Left lung (tissue), 10 donors: ENCODE data around the gene TLE7. TPM values are rescaled to one million over a fixed set of nuclear protein-coding genes. Genes with fewer than 3 reads are reported as not detected.

Experiments used
- ATAC-seq: fragments of 200-7000 bp; cut with Tn5 transposase; one replicate; pipeline ENCODE4 v1.9.1; 2020; ENCODE audit warnings: moderate library complexity
- DNase-seq, 4 donors: peaks; one replicate each; pipeline ENCODE4 v3.0.0-alpha.2; 2013 to 2020
- H3K27ac ChIP-seq, 2 donors: fragments of 200-600 bp; sonication (generic) in 1 of 2; one replicate each; pipeline versions ENCODE4 v1.5.0 to v1.8.0; 2020 to 2021
- H3K27me3 ChIP-seq, 2 donors: fragments of 200-600 bp; sonication (generic) in 1 of 2; one replicate each; pipeline versions ENCODE4 v1.5.0 to v1.8.0; 2020 to 2021
- H3K36me3 ChIP-seq, 2 donors: fragments of 200-600 bp; sonication (generic) in 1 of 2; one replicate each; pipeline versions ENCODE4 v1.5.0 to v1.8.0; 2020 to 2021
- H3K4me1 ChIP-seq, 2 donors: fragments of 200-600 bp; one replicate each; pipeline ENCODE4 v1.8.0; 2021
- H3K4me3 ChIP-seq, 2 donors: fragments of 200-600 bp; sonication (generic) in 1 of 2; one replicate each; pipeline versions ENCODE4 v1.5.0 to v1.8.0; 2020 to 2021; ENCODE audit warnings: mild to moderate bottlenecking in 1 of 2
- H3K9me3 ChIP-seq, 2 donors: fragments of 200-600 bp; sonication (generic) in 1 of 2; one replicate each; pipeline versions ENCODE4 v1.5.0 to v1.8.0; 2020 to 2021
- CTCF ChIP-seq, 2 donors: fragments of 200-600 bp; sonication (generic) in 1 of 2; IDR thresholded peaks; one replicate each; pipeline versions ENCODE4 v1.5.0 to v1.8.0; 2021; ENCODE audit warnings: antibody characterized with exemption in 2 of 2
- intact Hi-C, 2 donors: fragments of 100-400 bp; cut with DNase I; formaldehyde crosslinking; loops; one replicate each; pipeline versions ENCODE4 v1.11.2 to v1.14.2; 2022
- polyA plus RNA-seq, 6 donors: library from polyadenylated mRNA; unstranded; fragments of 120-200 nt; gene quantifications; one replicate each; pipeline ENCODE4 v1.2.1, GENCODE V29; 2013; ENCODE audit not compliant: insufficient read length in 6 of 6
- total RNA-seq, 2 donors: library from RNA; stranded (reverse); fragmentation: NEBNext Ultra II Directional; extraction: Animal tissue kit (Norgen Biotek cat#: 25700); gene quantifications; one replicate each; pipeline ENCODE4 v1.2.1, GENCODE V29; 2021
- donor health status: DM: no; HTN: yes; CAD: no.
- donor health status: DM: no; HTN: no; CAD: no.

Gene TLE7
- total and polyA plus RNA-seq, 8 donors: not detected

- Histone ChIP-seq H3K4me1 (peaks cover 5 to 21% of the 10 kb centered on the region in 2 donors), H3K36me3 (peaks cover 0 to under 1% of the 10 kb centered on the region in 2 donors), H3K27ac (peak within 1 kb of the TSS; percentile 83), H3K4me3 (peak within 1 kb of the TSS; percentile 73 to 93), H3K9me3 (no peaks in the 10 kb centered on the region), H3K27me3 (no peaks in the 10 kb centered on the region)
- peak; percentile 100 for ATAC-seq
- intact Hi-C loops: no loop called here
- DNase-seq: peak; percentile 85 to 98 (median 90)
- TF ChIP-seq CTCF (IDR thresholded peaks at IDR 0.05): no peak
Observed at GRCh38 chr16:71461686-71462648, 20.1 kb upstream of the TLE7 start, which contains the start of gene ZNF23. Gene ZNF23 (minus strand): TSS chr16:71462247. CDS start chr16:71456796, 5,451 bp downstream.

- Histone ChIP-seq H3K36me3 (peaks cover 0 to 10% of the 10 kb centered on the region in 2 donors), H3K4me3 (peak overlapping the region in 1 of 2 donors; percentile 73), H3K4me1 (peaks cover 5 to 21% of the 10 kb centered on the region in 2 donors), H3K27me3 (no peaks in the 10 kb centered on the region), H3K27ac (no peak overlapping the region), H3K9me3 (no peaks in the 10 kb centered on the region)
- no peak for ATAC-seq
- no peak for DNase-seq
- intact Hi-C loops: no loop called here
- TF ChIP-seq CTCF (IDR thresholded peaks at IDR 0.05): no peak
Observed at GRCh38 chr16:71460941-71461340, 19.1 kb upstream of the TLE7 start.

GRCh38 chr16:71460236-71460635 is 18.4 kb upstream of the TLE7 start:
- Histone ChIP-seq H3K27me3 (no peaks in the 10 kb centered on the region), H3K4me1 (peaks cover 5 to 21% of the 10 kb centered on the region in 2 donors), H3K4me3 (no peak overlapping the region), H3K9me3 (no peaks in the 10 kb centered on the region), H3K27ac (no peak overlapping the region), H3K36me3 (peaks cover 0 to 17% of the 10 kb centered on the region in 2 donors)
- TF ChIP-seq CTCF (IDR thresholded peaks at IDR 0.05): no peak
- DNase-seq (no peak), ATAC-seq (no peak)
- intact Hi-C loops: no loop called here

GRCh38 chr16:71459510-71459909 is 17.7 kb upstream of the TLE7 start:
- H3K36me3 ChIP-seq: peaks cover 0 to 25% of the 10 kb centered on the region in 2 donors
- ATAC-seq (no peak), DNase-seq (no peak)
- no peak overlapping the region for H3K27ac ChIP-seq
- peaks cover 5 to 21% of the 10 kb centered on the region in 2 donors for H3K4me1 ChIP-seq
- intact Hi-C loops: no loop called here
- no peaks in the 10 kb centered on the region for H3K27me3 ChIP-seq
- no peak overlapping the region for H3K4me3 ChIP-seq
- TF ChIP-seq CTCF (IDR thresholded peaks at IDR 0.05): no peak
- no peaks in the 10 kb centered on the region for H3K9me3 ChIP-seq

GRCh38 chr16:71456801-71457200 is 14.9 kb upstream of the TLE7 start:
- TF ChIP-seq CTCF (IDR thresholded peaks at IDR 0.05): no peak
- no peak for ATAC-seq
- Histone ChIP-seq H3K36me3 (peaks cover 0 to 52% of the 10 kb centered on the region in 2 donors), H3K4me1 (peaks cover 0 to 15% of the 10 kb centered on the region in 2 donors), H3K27ac (no peak overlapping the region), H3K27me3 (no peaks in the 10 kb centered on the region), H3K9me3 (peaks cover 0 to 23% of the 10 kb centered on the region in 2 donors), H3K4me3 (no peak overlapping the region)
- DNase-seq: no peak
- intact Hi-C loops: no loop called here
